Adrenal gland (tissue), 12 donors: Measurements from ENCODE around the gene ABCF2. TPM values are rescaled to one million over a fixed set of nuclear protein-coding genes. Genes with fewer than 3 reads are reported as not detected.

Source experiments
- DNase-seq, 7 donors: peaks; one replicate each; pipeline ENCODE4 v3.0.0-alpha.2; 2019 to 2020
- H3K27ac ChIP-seq, 5 donors: fragments of 200-600 bp; sonication (generic) in 4 of 5; 1 replicate in 3 of 5; 2 replicates in 2 of 5; pipeline versions ENCODE4 v1.5.1 to v1.8.0; 2016 to 2020; ENCODE audit warnings: mild to moderate bottlenecking in 1 of 5
- H3K27me3 ChIP-seq: fragments of 200-600 bp; 2 replicates; pipeline ENCODE4 v1.8.0; 2021
- H3K36me3 ChIP-seq, 2 donors: fragments of 200-600 bp; replicated peaks in 1 of 2; 1 replicate in 1 of 2; 2 replicates in 1 of 2; pipeline versions ENCODE4 v1.5.1 to v1.8.0; 2018 to 2022
- H3K4me1 ChIP-seq, 2 donors: fragments of 200-600 bp; replicated peaks in 1 of 2; 1 replicate in 1 of 2; 2 replicates in 1 of 2; pipeline versions ENCODE4 v1.5.1 to v1.8.0; 2018 to 2021
- H3K4me3 ChIP-seq, 4 donors: fragments of 200-600 bp; sonication (generic) in 3 of 4; one replicate each; pipeline ENCODE4 v1.5.1; 2016 to 2018
- H3K9me3 ChIP-seq, 3 donors: fragments of 200-600 bp; sonication (generic) in 1 of 3; replicated peaks in 1 of 3; 1 replicate in 2 of 3; 2 replicates in 1 of 3; pipeline versions ENCODE4 v1.5.1 to v1.8.0; 2016 to 2021
- CTCF ChIP-seq, 6 experiments: fragments of 450-650 bp in 4 of 6; fragments of 200-600 bp in 2 of 6; sonication (generic) in 1 of 6; IDR thresholded peaks; 1 replicate in 5 of 6; 2 replicates in 1 of 6; pipeline versions ENCODE4 v1.5.1 to v1.8.0; 2016 to 2021; ENCODE audit warnings: antibody characterized with exemption in 6 of 6, mild to moderate bottlenecking in 2 of 6, moderate library complexity in 1 of 6
- POLR2A ChIP-seq, 2 donors: fragments of 450-650 bp; IDR thresholded peaks; one replicate each; pipeline ENCODE4 v1.6.1; 2017; ENCODE audit warnings: antibody characterized with exemption in 2 of 2, mild to moderate bottlenecking in 2 of 2, moderate library complexity in 1 of 2
- WGBS, 4 donors: extraction: QIAGEN DNeasy Blood & Tissue Kit in 2 of 4; methylation state at CpG; one replicate each; pipeline versions ENCODE4 v1.1.5 to v1.1.7; 2013 to 2017; 5-methylcytosine and 5-hydroxymethylcytosine counted together
- intact Hi-C, 2 donors: fragments of 100-400 bp; cut with DNase I; formaldehyde crosslinking; loops; one replicate each; pipeline versions ENCODE4 v1.14.1 to v1.15.0; 2022 to 2023
- polyA plus RNA-seq, 3 donors: library from polyadenylated mRNA; stranded (reverse); fragments of 200-250 nt in 2 of 3; fragments of 350-450 nt in 1 of 3; fragmentation: Illumina TruSeq in 1 of 3; extraction: RNeasy Lipid Tissue Mini Kit (QIAGEN cat#74804) in 1 of 3; gene quantifications; one replicate each; pipeline ENCODE4 v1.2.3, GENCODE V29; 2013 to 2014
- total RNA-seq, 9 donors: library from RNA; depleted of rRNA in 4 of 9; stranded (reverse); fragments of >200 nt in 4 of 9; fragments of 120-200 nt in 1 of 9; fragmentation: NEBNext Ultra II Directional in 1 of 9; extraction: Animal tissue kit (Norgen Biotek cat#: 25700) in 1 of 9; gene quantifications; one replicate each; pipeline versions ENCODE4 v1.1.0 to v1.2.4, GENCODE V29; 2013 to 2023
- donor health status: healthy with polysubstance abuse.
- donor health status: Bipolar disorder and iron deficiency.
- donor health status: DM: yes; HTN: yes; CAD: no.
- donor health status: DM: no; HTN: no; CAD: no.
- donor health status: DM: no; HTN: no; CAD: no.
- donor health status: DM: yes; HTN: yes; CAD: no.

ABCF2 gene
- total and polyA plus RNA-seq, 12 donors: 15.6 to 110 (median 29.3) TPM

DNA sequence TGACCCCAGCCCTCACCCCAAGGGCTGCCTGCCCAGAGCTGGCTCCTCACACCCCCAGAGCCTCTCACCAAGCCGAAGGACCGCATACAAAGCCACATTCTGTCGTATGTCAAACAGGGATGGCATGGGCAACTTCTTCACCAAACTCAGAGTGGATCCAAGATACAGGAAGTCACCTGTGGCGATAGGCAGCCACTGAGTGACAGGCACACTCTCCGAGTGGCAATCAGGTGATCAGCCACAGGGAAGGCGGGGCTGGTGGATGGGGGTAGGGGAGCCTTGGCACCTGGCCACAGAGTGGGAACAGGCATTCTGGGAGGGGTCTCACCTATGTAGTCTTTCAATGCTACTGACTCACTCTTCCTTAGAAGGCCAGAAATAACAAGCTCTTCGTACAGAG lies 32.8 kb downstream of the ABCF2 start:
- TF ChIP-seq POLR2A (IDR thresholded peaks at IDR 0.05) (no peak), CTCF (IDR thresholded peaks at IDR 0.05) (no peak)

DNA sequence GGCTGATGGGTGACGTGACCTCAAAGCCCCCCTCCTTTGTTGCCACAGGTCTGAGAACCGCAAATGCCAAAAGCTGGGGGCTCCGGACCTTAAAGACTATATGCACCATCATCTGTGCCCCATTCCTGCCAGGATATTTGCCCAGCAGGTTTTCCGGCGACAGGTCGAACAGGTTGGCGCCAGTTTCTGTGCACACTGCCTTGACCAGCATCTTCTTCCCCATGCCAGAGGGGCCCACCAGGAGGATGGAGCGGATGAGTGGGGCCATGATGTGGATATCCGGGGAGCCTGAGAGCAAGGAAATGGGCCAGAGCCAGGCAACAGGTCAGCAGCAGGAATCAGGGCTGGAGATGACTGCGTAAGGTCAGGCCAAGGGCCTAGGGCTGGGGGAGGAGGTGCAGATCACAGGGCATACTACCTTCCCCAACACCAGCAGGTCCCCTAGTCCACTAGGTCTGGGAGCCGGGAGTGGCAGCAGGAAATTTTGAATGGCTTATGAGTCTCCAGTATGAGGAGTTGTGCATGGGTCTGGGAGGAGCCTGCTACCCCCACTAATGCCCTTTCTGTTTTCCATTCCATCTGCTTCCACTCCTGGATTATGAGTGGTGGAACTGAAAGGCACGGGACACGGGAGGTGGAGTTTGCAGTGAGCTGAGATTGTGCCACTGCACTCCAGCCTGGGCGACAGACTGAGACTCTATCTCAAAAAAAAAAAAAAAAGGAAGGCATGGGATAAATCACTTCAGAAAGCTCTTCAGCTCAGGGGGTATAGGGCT lies 33.6 kb downstream of the ABCF2 start:
- no peak for DNase-seq
- intact Hi-C loops: no loop called here

More for the DNA sequence above, 32.8 kb downstream of the ABCF2 start:
- no peak for DNase-seq
- Histone ChIP-seq H3K36me3 (no peaks in the 10 kb centered on the region), H3K27ac (no peak overlapping the region), H3K27me3 (no peaks in the 10 kb centered on the region), H3K4me3 (no peak overlapping the region), H3K9me3 (no peaks in the 10 kb centered on the region), H3K4me1 (no peaks in the 10 kb centered on the region)
- 58 to 89% (median 81%) methylated on average over 4 to 7 of the region's 7 CpGs for WGBS, 4 donors
- intact Hi-C loops: no loop called here

GRCh38 chr7:151192002-151192539 lies 34.9 kb downstream of the ABCF2 start:
- Histone ChIP-seq H3K9me3 (no peaks in the 10 kb centered on the region), H3K4me1 (no peaks in the 10 kb centered on the region), H3K27me3 (no peaks in the 10 kb centered on the region), H3K27ac (no peak overlapping the region), H3K4me3 (no peak overlapping the region), H3K36me3 (no peaks in the 10 kb centered on the region)
- TF ChIP-seq POLR2A (IDR thresholded peaks at IDR 0.05) (no peak), CTCF (IDR thresholded peaks at IDR 0.05) (no peak)
- intact Hi-C loops: no loop called here
- DNase-seq: no peak
- 81 to 92% (median 89%) methylated on average over 7 to 23 of the region's 23 CpGs for WGBS, 4 donors

More for the DNA sequence above, 33.6 kb downstream of the ABCF2 start:
- no peak for TF ChIP-seq POLR2A (IDR thresholded peaks at IDR 0.05)
- no peak for TF ChIP-seq CTCF (IDR thresholded peaks at IDR 0.05)
- Histone ChIP-seq H3K9me3 (no peaks in the 10 kb centered on the region), H3K36me3 (no peaks in the 10 kb centered on the region), H3K4me1 (no peaks in the 10 kb centered on the region), H3K27me3 (no peaks in the 10 kb centered on the region), H3K27ac (no peak overlapping the region), H3K4me3 (no peak overlapping the region)
- 87 to 93% (median 91%) methylated on average over 11 to 14 of the region's 14 CpGs for WGBS, 4 donors

GRCh38 chr7:151191544-151191943 lies 35.5 kb downstream of the ABCF2 start:
- Histone ChIP-seq H3K9me3 (no peaks in the 10 kb centered on the region), H3K36me3 (no peaks in the 10 kb centered on the region), H3K27me3 (no peaks in the 10 kb centered on the region), H3K4me1 (no peaks in the 10 kb centered on the region), H3K27ac (no peak overlapping the region), H3K4me3 (no peak overlapping the region)
- 49 to 87% (median 84%) methylated on average over 3 to 12 of the region's 12 CpGs for WGBS, 4 donors
- TF ChIP-seq CTCF (IDR thresholded peaks at IDR 0.05) (no peak), POLR2A (IDR thresholded peaks at IDR 0.05) (no peak)
- intact Hi-C loops: no loop called here
- no peak for DNase-seq
